Fibroblast of lung (primary cell): ENCODE measurements around the gene UMAD1. TPM values are rescaled to one million over a fixed set of nuclear protein-coding genes. Genes with fewer than 3 reads are reported as not detected.

Source experiments
- DNase-seq, 2 donors: peaks; one replicate each; pipeline versions ENCODE4 v3.0.0 to v3.0.0-alpha.2; 2010; ENCODE audit warnings: low read depth in 2 of 2
- H2AFZ ChIP-seq: 2 replicates; pipeline ENCODE4 v1.5.1; 2012; ENCODE audit warnings: low read length, control low read depth, inconsistent platforms
- H3K27ac ChIP-seq: 2 replicates; pipeline ENCODE4 v1.5.1; 2011; ENCODE audit warnings: low read length, control low read depth; ENCODE audit not compliant: insufficient read depth
- H3K27me3 ChIP-seq: 2 replicates; pipeline ENCODE4 v1.5.1; 2011; ENCODE audit warnings: mild to moderate bottlenecking, low read length; ENCODE audit not compliant: control insufficient read depth, insufficient read depth
- H3K36me3 ChIP-seq: 2 replicates; pipeline ENCODE4 v1.5.1; 2011; ENCODE audit warnings: low read length; ENCODE audit not compliant: control insufficient read depth, insufficient read depth
- H3K4me1 ChIP-seq: 2 replicates; pipeline ENCODE4 v1.5.1; 2011; ENCODE audit warnings: low read length; ENCODE audit not compliant: control insufficient read depth, insufficient read depth; ENCODE audit errors: extremely low read depth
- H3K4me2 ChIP-seq: 2 replicates; pipeline ENCODE4 v1.5.1; 2011; ENCODE audit warnings: low read length, control low read depth; ENCODE audit not compliant: insufficient read depth; ENCODE audit errors: extremely low read depth
- H3K4me3 ChIP-seq, 4 experiments: fragments of 200-600 bp in 1 of 4; sonication (generic) in 1 of 4; replicated peaks in 1 of 4; 2 replicates each; pipeline ENCODE4 v1.5.1; 2011 to 2016; ENCODE audit warnings: low read length in 4 of 4, low read depth in 3 of 4, mild to moderate bottlenecking in 3 of 4, control low read depth in 2 of 4, inconsistent platforms in 1 of 4, mixed read lengths in 1 of 4; ENCODE audit not compliant: insufficient read depth in 1 of 4; ENCODE audit errors: control extremely low read depth in 1 of 4
- H3K79me2 ChIP-seq: 2 replicates; pipeline ENCODE4 v1.5.1; 2012; ENCODE audit warnings: mild to moderate bottlenecking, low read length, inconsistent platforms; ENCODE audit not compliant: control insufficient read depth, insufficient read depth
- H3K9ac ChIP-seq: 2 replicates; pipeline ENCODE4 v1.5.1; 2011; ENCODE audit warnings: mild to moderate bottlenecking, low read length, control low read depth; ENCODE audit not compliant: insufficient read depth
- H3K9me3 ChIP-seq: 2 replicates; pipeline ENCODE4 v1.5.1; 2012; ENCODE audit warnings: low read depth, low read length; ENCODE audit not compliant: control insufficient read depth, insufficient read depth
- H4K20me1 ChIP-seq: 2 replicates; pipeline ENCODE4 v1.5.1; 2011; ENCODE audit warnings: low read length; ENCODE audit not compliant: control insufficient read depth, insufficient read depth; ENCODE audit errors: extremely low read depth
- CTCF ChIP-seq, 2 donors: IDR thresholded peaks in 1 of 2; conservative IDR thresholded peaks in 1 of 2; 1 replicate in 1 of 2; 2 replicates in 1 of 2; pipeline ENCODE4 v1.5.1; 2011 to 2012; ENCODE audit warnings: low read length in 2 of 2, control low read depth in 1 of 2, inconsistent platforms in 1 of 2, low read depth in 1 of 2, mild to moderate bottlenecking in 1 of 2
- EZH2 ChIP-seq: IDR thresholded peaks from 2 replicates; pipeline ENCODE4 v1.5.1; 2012; ENCODE audit warnings: low read length, control low read depth, mild to moderate bottlenecking; ENCODE audit errors: missing control alignments
- polyA plus RNA-seq, 2 donors: library from polyadenylated mRNA; depleted of rRNA in 1 of 2; stranded (reverse) in 1 of 2; unstranded in 1 of 2; fragments of >200 nt; gene quantifications; 2 replicates each; pipeline ENCODE4 v1.2.1, GENCODE V29; 2011 to 2012; ENCODE audit warnings: missing spikeins in 1 of 2
- total RNA-seq: library from RNA; depleted of rRNA; stranded (reverse); fragments of >200 nt; gene quantifications from 2 replicates; pipeline ENCODE4 v1.2.1, GENCODE V29; 2014

The UMAD1 gene
- total and polyA plus RNA-seq, 2 donors (not counting 1 experiment from before 2014, with no cell fraction given) = 12.4 to 19.8 TPM

- H3K4me3 ChIP-seq = no peak overlapping the region
- H4K20me1 ChIP-seq = no peaks in the 10 kb centered on the region
- H3K27ac ChIP-seq = no peak overlapping the region
- no peaks in the 10 kb centered on the region for H3K36me3 ChIP-seq
- DNase-seq = no peak
- H2AFZ ChIP-seq = no peak overlapping the region
- TF ChIP-seq EZH2 (no peak), CTCF (conservative IDR thresholded peaks at IDR 0.05 in 1 of 2, IDR thresholded peaks at IDR 0.05 in 1 of 2; ENCODE audit: low read depth in 1 of 2, low read length in 2 of 2) (no peak)
- peaks cover 3% of the 10 kb centered on the region for H3K4me1 ChIP-seq
- no peaks in the 10 kb centered on the region for H3K9me3 ChIP-seq
- no peak overlapping the region for H3K9ac ChIP-seq
- no peak overlapping the region for H3K4me2 ChIP-seq
- no peaks in the 10 kb centered on the region for H3K27me3 ChIP-seq
- H3K79me2 ChIP-seq = no peaks in the 10 kb centered on the region
Observed at GRCh38 chr7:7857143-7857583, 216.6 kb downstream of the UMAD1 start.

GRCh38 chr7:7858559-7858958 is 218.0 kb downstream of the UMAD1 start:
- Histone ChIP-seq H3K27me3 (no peaks in the 10 kb centered on the region), H3K4me2 (no peak overlapping the region), H3K4me1 (peaks cover 3% of the 10 kb centered on the region), H3K9me3 (no peaks in the 10 kb centered on the region), H3K4me3 (no peak overlapping the region), H4K20me1 (no peaks in the 10 kb centered on the region), H3K36me3 (no peaks in the 10 kb centered on the region), H2AFZ (no peak overlapping the region), H3K9ac (no peak overlapping the region), H3K27ac (no peak overlapping the region), H3K79me2 (no peaks in the 10 kb centered on the region)
- no peak for TF ChIP-seq CTCF (conservative IDR thresholded peaks at IDR 0.05 in 1 of 2, IDR thresholded peaks at IDR 0.05 in 1 of 2; ENCODE audit: low read depth in 1 of 2, low read length in 2 of 2)
- no peak for TF ChIP-seq EZH2
- DNase-seq = no peak

GRCh38 chr7:7859411-7859810 is 218.9 kb downstream of the UMAD1 start:
- Histone ChIP-seq H4K20me1 (no peaks in the 10 kb centered on the region), H3K9me3 (no peaks in the 10 kb centered on the region), H3K4me1 (peaks cover 3% of the 10 kb centered on the region), H3K36me3 (no peaks in the 10 kb centered on the region), H3K9ac (no peak overlapping the region), H3K27me3 (no peaks in the 10 kb centered on the region), H3K4me2 (no peak overlapping the region), H3K79me2 (no peaks in the 10 kb centered on the region), H3K27ac (no peak overlapping the region), H2AFZ (no peak overlapping the region), H3K4me3 (no peak overlapping the region)
- DNase-seq = peak in 1 of 2 donors; percentile 24
- TF ChIP-seq CTCF (conservative IDR thresholded peaks at IDR 0.05 in 1 of 2, IDR thresholded peaks at IDR 0.05 in 1 of 2; ENCODE audit: low read depth in 1 of 2, low read length in 2 of 2) = no peak
- TF ChIP-seq EZH2 = no peak
